Karpas-422 (cell line): Measurements from ENCODE around the gene ALDH9A1. TPM values are rescaled to one million over a fixed set of nuclear protein-coding genes. Genes with fewer than 3 reads are reported as not detected.

Source experiments
- DNase-seq: peaks from one replicate; pipeline ENCODE4 v3.0.0-alpha.2; 2015
- H2AFZ ChIP-seq: fragments of 200-600 bp; sonication (generic); 2 replicates; pipeline ENCODE4 v1.6.1; 2014; ENCODE audit warnings: antibody characterized with exemption, low read length, mixed read lengths
- H3K27ac ChIP-seq: fragments of 200-600 bp; sonication (generic); 2 replicates; pipeline ENCODE4 v1.5.1; 2014; ENCODE audit warnings: mild to moderate bottlenecking, low read length, moderate library complexity
- H3K27me3 ChIP-seq: fragments of 200-600 bp; sonication (generic); 2 replicates; pipeline ENCODE4 v1.6.1; 2014; ENCODE audit warnings: low read length, mixed read lengths
- H3K36me3 ChIP-seq: fragments of 200-600 bp; sonication (generic); 2 replicates; pipeline ENCODE4 v1.6.1; 2014; ENCODE audit warnings: low read length, mixed read lengths; ENCODE audit not compliant: insufficient read depth
- H3K4me1 ChIP-seq: fragments of 200-600 bp; sonication (generic); 2 replicates; pipeline ENCODE4 v1.6.1; 2014; ENCODE audit warnings: mild to moderate bottlenecking, low read length, mixed read lengths
- H3K4me2 ChIP-seq: fragments of 200-600 bp; sonication (generic); 2 replicates; pipeline ENCODE4 v1.6.1; 2014; ENCODE audit warnings: low read length, low read depth, mild to moderate bottlenecking; ENCODE audit not compliant: poor library complexity, severe bottlenecking
- H3K4me3 ChIP-seq: fragments of 200-600 bp; sonication (generic); 2 replicates; pipeline ENCODE4 v1.5.1; 2014; ENCODE audit warnings: mild to moderate bottlenecking, antibody characterized with exemption, low read length, mixed read lengths
- H3K79me2 ChIP-seq: fragments of 200-600 bp; sonication (generic); 2 replicates; pipeline ENCODE4 v1.6.1; 2014; ENCODE audit warnings: mild to moderate bottlenecking, low read length, mixed read lengths
- H3K9ac ChIP-seq: fragments of 200-600 bp; sonication (generic); 2 replicates; pipeline ENCODE4 v1.6.0; 2014; ENCODE audit warnings: low read length
- H3K9me2 ChIP-seq: fragments of 200-600 bp; sonication (generic), shearing (Covaris generic); replicated peaks from 2 replicates; pipeline ENCODE4 v1.6.0; 2014; ENCODE audit warnings: mild to moderate bottlenecking, low read length, moderate library complexity; ENCODE audit not compliant: insufficient read depth
- H3K9me3 ChIP-seq: fragments of 300-700, 200-600 bp; sonication (generic); 2 replicates; pipeline ENCODE4 v1.6.1; 2014; ENCODE audit warnings: low read length, mixed read lengths
- H4K20me1 ChIP-seq: fragments of 200-600 bp; sonication (generic); 2 replicates; pipeline ENCODE4 v1.6.1; 2014; ENCODE audit warnings: mild to moderate bottlenecking, antibody characterized with exemption, low read length, low read depth; ENCODE audit not compliant: insufficient read depth
- total RNA-seq: library from RNA; depleted of rRNA; stranded (reverse); fragments of >200 nt; shearing (Covaris generic); gene quantifications from 2 replicates; pipeline ENCODE4 v1.2.3, GENCODE V29; 2014; ENCODE audit warnings: low replicate concordance

ALDH9A1 gene
- total RNA-seq, 1 experiment from 2014 or later: 45.1 TPM

DNA sequence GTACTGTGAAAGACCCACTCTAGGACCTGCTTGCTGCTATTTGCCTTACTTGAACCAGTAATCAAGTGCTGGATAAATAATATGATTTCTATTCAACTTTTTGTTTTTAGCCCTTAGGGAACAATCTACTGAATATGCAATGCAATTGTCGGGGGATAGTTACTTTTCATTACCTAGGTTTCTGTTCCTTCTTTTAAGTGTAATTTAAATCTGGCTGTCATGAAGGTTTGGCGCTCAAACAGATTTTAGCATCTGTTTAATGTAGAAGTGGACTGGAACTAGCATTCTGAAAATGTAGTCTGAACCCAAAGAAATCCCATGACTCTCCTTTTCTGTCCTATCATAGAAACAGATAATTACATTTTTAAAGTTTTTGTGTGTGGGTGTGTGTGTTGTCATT, 62.5 kb downstream of the ALDH9A1 start:
- Histone ChIP-seq H3K4me1 (peaks cover 26% of the 10 kb centered on the region), H3K9me3 (no peaks in the 10 kb centered on the region), H4K20me1 (no peaks in the 10 kb centered on the region), H3K36me3 (no peaks in the 10 kb centered on the region), H3K27me3 (no peaks in the 10 kb centered on the region), H3K4me3 (no peak overlapping the region), H3K9me2 (no peaks in the 10 kb centered on the region), H3K9ac (no peak overlapping the region), H3K4me2 (peak overlapping the region; percentile 44), H3K79me2 (no peaks in the 10 kb centered on the region), H3K27ac (no peak overlapping the region), H2AFZ (no peak overlapping the region)
- DNase-seq: peak; percentile 49

DNA sequence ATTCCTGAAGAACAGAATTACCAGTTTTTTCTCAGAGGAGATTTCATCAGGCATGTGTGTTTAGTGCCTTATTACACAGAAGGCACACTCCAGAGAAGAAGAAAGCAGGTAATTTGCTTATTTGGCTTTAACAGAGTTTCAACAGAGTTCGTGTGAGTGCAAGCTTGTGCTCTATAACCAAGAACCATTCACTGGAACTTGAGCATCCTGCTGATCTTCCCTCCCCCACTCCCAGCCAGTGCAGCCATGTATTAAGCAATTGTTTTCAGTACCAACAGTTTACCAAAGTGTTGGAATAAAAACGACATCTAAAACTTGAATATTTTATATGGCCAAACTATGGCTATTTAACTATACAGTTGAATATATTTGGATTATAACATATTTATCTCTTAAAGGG, 63.0 kb downstream of the ALDH9A1 start:
- no peak overlapping the region for H2AFZ ChIP-seq
- H3K27me3 ChIP-seq: no peaks in the 10 kb centered on the region
- DNase-seq: no peak
- peak overlapping the region; percentile 44 for H3K4me2 ChIP-seq
- no peaks in the 10 kb centered on the region for H3K9me3 ChIP-seq
- H3K79me2 ChIP-seq: no peaks in the 10 kb centered on the region
- no peaks in the 10 kb centered on the region for H3K36me3 ChIP-seq
- H3K4me3 ChIP-seq: no peak overlapping the region
- H4K20me1 ChIP-seq: no peaks in the 10 kb centered on the region
- H3K9ac ChIP-seq: no peak overlapping the region
- H3K27ac ChIP-seq: no peak overlapping the region
- no peaks in the 10 kb centered on the region for H3K9me2 ChIP-seq
- H3K4me1 ChIP-seq: peaks cover 29% of the 10 kb centered on the region

DNA sequence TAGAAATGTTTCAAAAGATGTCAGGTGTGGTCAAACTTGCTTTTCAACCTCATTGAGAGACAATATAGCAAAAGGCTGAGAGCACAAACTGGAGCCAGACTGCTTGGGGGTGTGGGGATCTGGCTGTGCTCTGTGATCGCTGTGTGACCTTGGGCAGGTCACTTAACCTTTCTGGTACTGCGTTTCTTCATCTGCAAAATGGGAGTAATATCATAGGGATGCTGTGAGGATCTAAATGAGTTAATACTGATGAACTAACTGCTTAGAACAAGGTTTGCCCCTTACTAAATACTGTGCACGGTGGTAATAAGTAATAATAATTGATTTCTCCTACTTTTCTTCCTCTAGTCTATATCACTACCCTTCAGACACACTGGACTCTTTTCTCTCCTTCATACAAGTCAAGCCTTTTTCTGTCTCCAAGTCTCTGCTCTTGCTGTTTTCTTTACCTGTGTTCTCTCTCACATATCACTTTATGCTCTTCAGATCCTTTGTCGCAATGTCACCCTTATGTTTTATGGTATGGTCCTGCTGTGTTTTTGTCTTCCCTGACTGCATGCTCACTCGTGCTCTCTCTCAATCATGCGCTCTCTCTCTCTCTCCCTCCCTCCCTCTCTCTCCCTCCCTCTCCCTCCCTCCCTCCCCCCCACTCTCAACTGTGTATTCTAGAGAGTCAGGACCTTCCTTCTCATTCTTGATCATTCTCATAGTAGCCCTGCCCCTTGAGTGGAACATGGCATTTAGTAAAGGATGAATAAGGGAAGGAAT, 64.0 kb downstream of the ALDH9A1 start:
- no peak overlapping the region for H3K4me3 ChIP-seq
- no peaks in the 10 kb centered on the region for H3K27me3 ChIP-seq
- H3K4me2 ChIP-seq: no peak overlapping the region
- no peaks in the 10 kb centered on the region for H3K79me2 ChIP-seq
- H3K9me3 ChIP-seq: no peaks in the 10 kb centered on the region
- no peaks in the 10 kb centered on the region for H4K20me1 ChIP-seq
- DNase-seq: no peak
- H3K9me2 ChIP-seq: no peaks in the 10 kb centered on the region
- no peak overlapping the region for H3K9ac ChIP-seq
- H3K4me1 ChIP-seq: peaks cover 36% of the 10 kb centered on the region
- H3K27ac ChIP-seq: no peak overlapping the region
- H3K36me3 ChIP-seq: no peaks in the 10 kb centered on the region
- H2AFZ ChIP-seq: no peak overlapping the region

DNA sequence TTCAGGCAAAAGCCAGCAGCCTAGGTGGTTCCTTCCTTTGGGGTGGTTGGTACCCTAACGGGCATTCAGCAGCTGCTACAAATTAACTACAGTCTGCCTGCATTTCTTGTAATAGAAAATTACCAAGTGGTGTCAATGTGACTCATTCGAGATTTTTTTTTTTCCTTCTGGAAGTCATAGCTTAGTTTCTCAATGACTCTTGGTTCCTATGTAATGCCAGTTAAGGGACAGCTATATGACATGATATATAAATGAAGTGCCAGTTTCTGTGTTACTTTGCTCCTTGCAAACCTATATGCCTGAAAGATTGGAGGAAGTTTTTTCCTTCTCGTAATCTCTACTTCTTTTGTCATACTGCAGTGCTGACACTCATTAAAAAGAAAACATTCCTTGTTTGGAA, 64.7 kb downstream of the ALDH9A1 start:
- no peak overlapping the region for H3K27ac ChIP-seq
- peak; percentile 45 for DNase-seq

DNA sequence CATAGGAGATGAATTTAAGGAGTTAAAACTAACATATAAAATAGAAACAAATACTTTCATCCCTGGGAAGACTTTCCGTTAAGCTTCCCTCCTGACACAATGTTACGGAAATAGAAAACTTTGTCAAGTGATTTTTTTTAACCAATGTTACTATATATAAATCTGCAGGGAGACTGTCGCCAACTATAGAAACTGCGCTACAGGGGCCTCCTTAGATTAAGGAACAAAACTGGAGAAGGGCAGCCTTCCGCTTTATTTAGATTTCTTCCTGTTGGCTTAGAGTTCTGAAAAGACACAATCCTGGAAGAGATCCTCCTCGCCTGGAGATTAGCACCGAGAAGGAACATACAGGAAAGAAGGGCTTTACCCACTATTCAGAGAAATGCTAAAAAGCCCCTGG, 65.9 kb downstream of the ALDH9A1 start:
- Histone ChIP-seq H3K36me3 (no peaks in the 10 kb centered on the region), H2AFZ (no peak overlapping the region), H3K9ac (no peak overlapping the region), H4K20me1 (no peaks in the 10 kb centered on the region), H3K4me1 (peaks cover 36% of the 10 kb centered on the region), H3K79me2 (no peaks in the 10 kb centered on the region), H3K27ac (no peak overlapping the region), H3K9me3 (no peaks in the 10 kb centered on the region), H3K9me2 (no peaks in the 10 kb centered on the region), H3K4me3 (no peak overlapping the region), H3K27me3 (no peaks in the 10 kb centered on the region), H3K4me2 (no peak overlapping the region)
- DNase-seq: no peak

More for the DNA sequence above, 64.7 kb downstream of the ALDH9A1 start:
- no peaks in the 10 kb centered on the region for H3K27me3 ChIP-seq
- no peak overlapping the region for H3K9ac ChIP-seq
- no peak overlapping the region for H3K4me2 ChIP-seq
- H3K79me2 ChIP-seq: no peaks in the 10 kb centered on the region
- H3K4me3 ChIP-seq: no peak overlapping the region
- no peak overlapping the region for H2AFZ ChIP-seq
- no peaks in the 10 kb centered on the region for H3K9me2 ChIP-seq
- H4K20me1 ChIP-seq: no peaks in the 10 kb centered on the region
- H3K9me3 ChIP-seq: no peaks in the 10 kb centered on the region
- H3K36me3 ChIP-seq: no peaks in the 10 kb centered on the region
- H3K4me1 ChIP-seq: peaks cover 36% of the 10 kb centered on the region

DNA sequence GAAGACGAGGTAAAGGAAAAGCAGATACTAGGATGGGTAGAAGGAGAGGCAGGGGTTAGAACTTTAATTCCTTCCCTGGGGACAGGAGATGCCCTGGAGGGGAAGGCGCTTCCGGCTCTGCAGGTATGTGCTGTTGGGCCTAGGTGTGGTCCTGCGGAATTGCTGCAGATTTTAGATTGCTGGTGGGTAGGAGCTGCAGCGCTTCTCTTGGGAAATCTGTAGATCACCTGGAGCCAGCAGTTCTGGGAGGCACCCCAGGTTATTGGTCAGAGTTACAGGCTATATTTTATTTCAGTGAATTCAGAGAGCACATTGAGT, 66.3 kb downstream of the ALDH9A1 start:
- H2AFZ ChIP-seq: no peak overlapping the region
- H3K4me3 ChIP-seq: peak overlapping the region; percentile 78; the same call in 1 of the 2 replicates
- peak overlapping the region; percentile 72; the same call in 1 of the 2 replicates for H3K9ac ChIP-seq
- H3K4me1 ChIP-seq: peaks cover 36% of the 10 kb centered on the region
- no peaks in the 10 kb centered on the region for H4K20me1 ChIP-seq
- no peaks in the 10 kb centered on the region for H3K9me3 ChIP-seq
- peak overlapping the region; percentile 97 for H3K4me2 ChIP-seq
- no peaks in the 10 kb centered on the region for H3K79me2 ChIP-seq
- no peaks in the 10 kb centered on the region for H3K27me3 ChIP-seq
- H3K9me2 ChIP-seq: no peaks in the 10 kb centered on the region
- H3K36me3 ChIP-seq: no peaks in the 10 kb centered on the region
- DNase-seq: no peak
- H3K27ac ChIP-seq: no peak overlapping the region

DNA sequence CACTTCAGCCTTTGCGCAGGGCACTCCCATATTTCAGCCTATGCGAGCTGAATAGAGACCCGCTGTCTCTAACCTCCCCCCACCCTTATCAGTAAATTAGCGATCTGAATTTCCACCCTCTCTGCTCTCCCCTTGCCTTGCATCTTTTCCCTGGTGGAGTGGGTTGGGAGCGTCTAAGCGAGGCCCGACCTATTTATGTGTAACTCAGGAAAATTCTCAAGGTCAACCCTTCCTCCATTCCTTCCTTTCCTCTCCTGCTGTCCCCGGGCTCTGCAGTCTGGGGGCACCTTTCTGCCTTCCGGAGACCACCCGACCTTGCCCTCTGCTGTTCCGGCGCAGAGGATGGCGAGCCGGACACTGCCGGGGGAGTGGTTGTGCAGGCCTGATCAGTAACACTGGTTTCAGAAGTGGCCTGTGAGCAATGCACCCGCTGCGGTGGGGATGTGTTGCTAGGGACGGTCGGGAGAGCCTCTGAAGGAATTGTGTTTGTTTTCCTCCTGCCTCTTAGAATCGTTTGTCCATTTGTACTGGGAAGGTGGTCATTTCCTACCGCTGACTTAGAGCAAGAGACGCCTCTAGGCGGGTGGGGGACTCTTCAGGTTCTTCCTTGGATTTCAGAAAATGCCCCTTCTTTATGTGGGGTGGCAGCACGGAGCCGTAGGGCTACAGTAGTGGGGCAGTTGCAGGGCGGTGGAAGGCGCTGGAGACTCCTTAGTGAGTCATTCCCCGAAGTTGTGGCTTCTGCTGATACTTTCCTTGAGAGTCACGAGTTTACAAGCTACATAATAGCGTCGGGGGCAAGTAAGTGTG, 66.8 kb downstream of the ALDH9A1 start:
- no peak overlapping the region for H3K27ac ChIP-seq
- peak overlapping the region; percentile 97 for H3K4me2 ChIP-seq
- H3K79me2 ChIP-seq: no peaks in the 10 kb centered on the region
- peaks cover 36% of the 10 kb centered on the region for H3K4me1 ChIP-seq
- no peak for DNase-seq
- H3K4me3 ChIP-seq: peak overlapping the region; percentile 78
- H3K9me2 ChIP-seq: no peaks in the 10 kb centered on the region
- peak overlapping the region; percentile 91 for H2AFZ ChIP-seq
- no peaks in the 10 kb centered on the region for H4K20me1 ChIP-seq
- H3K36me3 ChIP-seq: no peaks in the 10 kb centered on the region
- no peaks in the 10 kb centered on the region for H3K9me3 ChIP-seq
- peak overlapping the region; percentile 72 for H3K9ac ChIP-seq
- no peaks in the 10 kb centered on the region for H3K27me3 ChIP-seq

DNA sequence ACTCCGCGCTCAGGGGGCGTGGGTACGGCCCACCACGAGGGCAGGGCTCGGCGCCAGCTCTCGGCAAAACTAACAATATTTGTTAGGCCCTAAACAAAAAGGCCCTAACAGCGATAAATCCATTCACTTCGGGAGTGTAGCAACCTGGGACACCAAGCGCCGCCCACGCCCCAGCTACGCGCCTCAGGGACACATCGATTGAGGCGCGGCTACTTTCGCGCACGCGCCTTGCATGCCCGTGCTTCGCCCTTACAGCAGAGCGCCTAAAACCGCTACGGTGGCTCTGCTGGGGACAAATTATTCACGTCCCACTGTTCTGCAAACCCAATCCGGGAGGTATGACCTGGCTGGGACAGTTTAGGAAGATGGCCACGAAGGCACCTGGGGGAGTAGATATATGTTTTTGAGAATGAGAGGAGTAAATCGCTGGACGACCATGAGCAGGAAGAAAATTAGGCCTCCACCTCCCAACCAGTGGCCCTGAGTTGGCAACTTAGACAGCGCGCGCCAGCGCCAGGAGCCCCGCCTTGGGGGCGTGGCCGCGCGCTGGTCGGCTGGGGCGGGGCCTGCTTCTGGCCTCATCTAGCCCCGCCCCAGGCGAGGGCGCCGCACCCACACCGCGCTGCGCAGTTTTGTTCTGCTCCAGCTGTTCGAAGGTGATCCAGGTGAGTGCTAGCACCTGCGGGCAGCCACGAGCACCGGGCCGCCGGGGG, 67.6 kb downstream of the ALDH9A1 start, which contains the start of gene MGST3:
TSS of gene MGST3 (plus strand) at position 606 of the 713 bp plus-strand sequence. CDS start 18,614 bp downstream, outside the sequence.
- Histone ChIP-seq H3K9me2 (no peaks in the 10 kb centered on the region), H3K36me3 (no peaks in the 10 kb centered on the region), H3K27me3 (no peaks in the 10 kb centered on the region), H3K4me3 (peak within 1 kb of the TSS; percentile 78), H3K9me3 (no peaks in the 10 kb centered on the region), H3K9ac (peak within 1 kb of the TSS; percentile 72), H3K4me2 (peak within 1 kb of the TSS; percentile 97), H3K79me2 (no peaks in the 10 kb centered on the region), H3K27ac (peak within 1 kb of the TSS; percentile 71), H2AFZ (peak within 1 kb of the TSS; percentile 91), H3K4me1 (peaks cover 31% of the 10 kb centered on the region), H4K20me1 (no peaks in the 10 kb centered on the region)
- peak; percentile 96 for DNase-seq
